HepG2 (cell line): ENCODE data around the gene GNL1. TPM values are rescaled to one million over a fixed set of nuclear protein-coding genes. Genes with fewer than 3 reads are reported as not detected.
A peak's percentile ranks its signal among the peaks of the same experiment; 100 is the strongest.

Source experiments
- BATF2 ChIP-seq: sonication (generic); formaldehyde crosslinking; IDR thresholded peaks from 2 replicates; pipeline ENCODE4 v1.8.0; 2022; ENCODE audit warnings: mild to moderate bottlenecking, missing genetic modification reagents, moderate library complexity
- DZIP1 ChIP-seq: sonication (generic); formaldehyde crosslinking; IDR thresholded peaks from 2 replicates; pipeline ENCODE4 v1.5.0; 2020; ENCODE audit warnings: mild to moderate bottlenecking, missing genetic modification reagents
- MYPOP ChIP-seq: sonication (generic); formaldehyde crosslinking; IDR thresholded peaks from 2 replicates; pipeline ENCODE4 v1.8.1; 2023; ENCODE audit warnings: mild to moderate bottlenecking, moderate library complexity, missing genetic modification reagents
- NCOA5 ChIP-seq: sonication (generic); formaldehyde crosslinking; IDR thresholded peaks from 2 replicates; pipeline ENCODE4 v1.4.0; 2020; ENCODE audit warnings: missing genetic modification reagents
- RBFOX2 ChIP-seq: fragments of 200-400 bp; formaldehyde crosslinking; IDR thresholded peaks from 2 replicates; pipeline ENCODE4 v1.6.1; 2017; ENCODE audit warnings: low read depth, mild to moderate bottlenecking, low read length
- RBM39 ChIP-seq: fragments of 200-400 bp; formaldehyde crosslinking; IDR thresholded peaks from one replicate; pipeline ENCODE4 v1.6.1; 2018; ENCODE audit warnings: antibody characterized with exemption, mild to moderate bottlenecking, low read depth, low read length; ENCODE audit not compliant: poor library complexity, severe bottlenecking
- RFX1 ChIP-seq: fragments of 450-650 bp; IDR thresholded peaks from 2 replicates; pipeline ENCODE4 v1.6.1; 2017
- RFXAP ChIP-seq: sonication (generic); formaldehyde crosslinking; IDR thresholded peaks from 2 replicates; pipeline ENCODE4 v1.4.0; 2020; ENCODE audit warnings: missing genetic modification reagents, borderline replicate concordance
- SCMH1 ChIP-seq: sonication (generic); formaldehyde crosslinking; IDR thresholded peaks from 2 replicates; pipeline ENCODE4 v1.9.0; 2021; ENCODE audit warnings: missing genetic modification reagents, mild to moderate bottlenecking, borderline replicate concordance
- TSC22D2 ChIP-seq: sonication (generic); formaldehyde crosslinking; IDR thresholded peaks from 2 replicates; pipeline ENCODE4 v1.5.1; 2020; ENCODE audit warnings: missing genetic modification reagents, mild to moderate bottlenecking, borderline replicate concordance
- ZBTB34 ChIP-seq: sonication (generic); formaldehyde crosslinking; IDR thresholded peaks from 2 replicates; pipeline ENCODE4 v1.8.0; 2022; ENCODE audit warnings: mild to moderate bottlenecking, missing genetic modification reagents
- ZC3H13 ChIP-seq: sonication (generic); formaldehyde crosslinking; IDR thresholded peaks from 2 replicates; pipeline ENCODE4 v1.8.1; 2023; ENCODE audit warnings: mild to moderate bottlenecking, missing genetic modification reagents, moderate library complexity
- ZFP91 ChIP-seq: sonication (generic); formaldehyde crosslinking; IDR thresholded peaks from 2 replicates; pipeline ENCODE4 v1.9.0; 2022; ENCODE audit warnings: missing genetic modification reagents, mild to moderate bottlenecking, borderline replicate concordance
- ZNF230 ChIP-seq: sonication (generic); formaldehyde crosslinking; IDR thresholded peaks from 2 replicates; pipeline ENCODE4 v1.4.0; 2020; ENCODE audit warnings: mild to moderate bottlenecking, missing genetic modification reagents
- ZNF264 ChIP-seq: sonication (generic); formaldehyde crosslinking; IDR thresholded peaks from 2 replicates; pipeline ENCODE4 v1.4.0; 2020; ENCODE audit warnings: missing genetic modification reagents
- ZNF326 ChIP-seq: sonication (generic); formaldehyde crosslinking; IDR thresholded peaks from 2 replicates; pipeline ENCODE4 v1.4.0; 2020; ENCODE audit warnings: missing genetic modification reagents, borderline replicate concordance
- ZNF331 ChIP-seq: sonication (generic); formaldehyde crosslinking; IDR thresholded peaks from 2 replicates; pipeline ENCODE4 v1.4.0; 2020; ENCODE audit warnings: missing genetic modification reagents
- ZNF576 ChIP-seq: sonication (generic); formaldehyde crosslinking; IDR thresholded peaks from 2 replicates; pipeline ENCODE4 v1.4.0; 2020; ENCODE audit warnings: mild to moderate bottlenecking, missing genetic modification reagents
- ZNF776 ChIP-seq: sonication (generic); formaldehyde crosslinking; IDR thresholded peaks from 2 replicates; pipeline ENCODE4 v1.4.0; 2020; ENCODE audit warnings: mild to moderate bottlenecking, missing genetic modification reagents
- ZNF790 ChIP-seq: sonication (generic); formaldehyde crosslinking; IDR thresholded peaks from 2 replicates; pipeline ENCODE4 v1.8.0; 2022; ENCODE audit warnings: missing genetic modification reagents, mild to moderate bottlenecking, borderline replicate concordance
- ZSCAN29 ChIP-seq: sonication (generic); formaldehyde crosslinking; conservative IDR thresholded peaks from 2 replicates; pipeline ENCODE4 v1.4.0; 2020; ENCODE audit warnings: mild to moderate bottlenecking, missing genetic modification reagents
- ZZZ3 ChIP-seq: sonication (generic); formaldehyde crosslinking; IDR thresholded peaks from 2 replicates; pipeline ENCODE4 v1.4.0; 2020; ENCODE audit warnings: missing genetic modification reagents, mild to moderate bottlenecking, borderline replicate concordance
- polyA plus RNA-seq, 8 experiments: library from polyadenylated mRNA; depleted of rRNA in 3 of 8; stranded (reverse) in 7 of 8; unstranded in 1 of 8; fragments of >200 nt; fragmentation: Illumina TruSeq in 4 of 8; extraction: Trizol in 4 of 8; gene quantifications; 2 replicates each; pipeline versions ENCODE4 v1.2.1 to v1.2.3, GENCODE V29; 2011 to 2016; ENCODE audit warnings: low read depth in 4 of 8, missing spikeins in 1 of 8, mixed read lengths in 1 of 8; ENCODE audit not compliant: insufficient read depth in 1 of 8
- total RNA-seq, 5 experiments: library from RNA; depleted of rRNA; stranded (reverse); fragments of >200 nt; fragmentation: Illumina TruSeq; extraction: Trizol; gene quantifications; 2 replicates each; pipeline ENCODE4 v1.2.3, GENCODE V29; 2016; ENCODE audit warnings: low read depth in 1 of 5

GNL1 gene
- total and polyA plus RNA-seq, 2 of the 13 experiments (the other 11 are each of a cell fraction or from before 2014, with no cell fraction given): 35.0 to 55.6 TPM

- TF ChIP-seq DZIP1 (CRISPR knock-in tag) (no peak; the same call in 1 of the 2 replicates), TSC22D2 (CRISPR knock-in tag) (no peak; the same call in none of the 2 replicates), ZC3H13 (CRISPR knock-in tag) (peak; percentile 93; the same call in 1 of the 2 replicates), ZNF776 (no peak; the same call in 1 of the 2 replicates), RFX1 (no peak; the same call in 1 of the 2 replicates), NCOA5 (no peak), RBM39 (peak; percentile 66), ZNF326 (no peak), RBFOX2 (peak; percentile 99), ZSCAN29 (CRISPR knock-in tag) (peak; percentile 86), ZNF331 (CRISPR knock-in tag) (peak; percentile 87), RFXAP (peak; percentile 88), MYPOP (CRISPR knock-in tag) (peak; percentile 93), ZFP91 (CRISPR knock-in tag) (peak; percentile 97; the same call in 1 of the 2 replicates), ZNF576 (CRISPR knock-in tag) (no peak), ZZZ3 (CRISPR knock-in tag) (peak; percentile 89; the same call in 1 of the 2 replicates), BATF2 (peak; percentile 73), ZNF790 (CRISPR knock-in tag) (peak; percentile 73; the same call in 1 of the 2 replicates), ZBTB34 (CRISPR knock-in tag) (no peak), SCMH1 (no peak), ZNF230 (CRISPR knock-in tag) (peak; percentile 98), ZNF264 (CRISPR knock-in tag) (peak; percentile 90)
Measured at GRCh38 chr6:30571075-30571761, 14.9 kb upstream of the GNL1 start, which contains the start of gene ABCF1 (continued).
